ENCODE data around the gene MTF2.

MTF2 gene

GRCh38 chr1:93124556-93125355 lies 45.7 kb downstream of the MTF2 start:
- Histone ChIP-seq H3K27ac (no peak overlapping the region), H3K27me3 (no peaks in the 10 kb centered on the region), H3K4me3 (ENCODE audit: low read depth in 1 of 2, low read length in 1 of 2) (no peak overlapping the region), H3K36me3 (peaks cover 32% of the 10 kb centered on the region), H3K9me3 (no peaks in the 10 kb centered on the region), H3K4me1 (ENCODE audit: control insufficient read depth in 1 of 2, insufficient read depth in 1 of 2, low read depth in 1 of 2, low read length in 1 of 2) (no peaks in the 10 kb centered on the region)
- TF ChIP-seq CTCF (IDR thresholded peaks at IDR 0.05): no peak

- Histone ChIP-seq H3K27ac (no peak overlapping the region), H3K36me3 (peaks cover 37% of the 10 kb centered on the region), H3K4me3 (ENCODE audit: low read depth in 1 of 2, low read length in 1 of 2) (no peak overlapping the region), H3K9me3 (no peaks in the 10 kb centered on the region), H3K27me3 (no peaks in the 10 kb centered on the region), H3K4me1 (ENCODE audit: control insufficient read depth in 1 of 2, insufficient read depth in 1 of 2, low read depth in 1 of 2, low read length in 1 of 2) (no peaks in the 10 kb centered on the region)
- no peak for TF ChIP-seq CTCF (IDR thresholded peaks at IDR 0.05)
These were observed 50.5 kb downstream of the MTF2 start for GRCh38 chr1:93129507-93130099.

GRCh38 chr1:93132638-93133037 lies 53.6 kb downstream of the MTF2 start:
- peaks cover 58% of the 10 kb centered on the region for H3K36me3 ChIP-seq
- no peaks in the 10 kb centered on the region for H3K9me3 ChIP-seq
- H3K4me3 ChIP-seq (ENCODE audit: low read depth in 1 of 2, low read length in 1 of 2): no peak overlapping the region
- H3K27ac ChIP-seq: no peak overlapping the region
- no peak for TF ChIP-seq CTCF (IDR thresholded peaks at IDR 0.05)
- H3K4me1 ChIP-seq (ENCODE audit: control insufficient read depth in 1 of 2, insufficient read depth in 1 of 2, low read depth in 1 of 2, low read length in 1 of 2): no peaks in the 10 kb centered on the region
- H3K27me3 ChIP-seq: no peaks in the 10 kb centered on the region

- peaks cover 60% of the 10 kb centered on the region for H3K36me3 ChIP-seq
These were observed 57.4 kb downstream of the MTF2 start for GRCh38 chr1:93136445-93136844.

GRCh38 chr1:93137604-93138292 lies 58.7 kb downstream of the MTF2 start:
- Histone ChIP-seq H3K4me3 (ENCODE audit: low read depth in 1 of 2, low read length in 1 of 2) (no peak overlapping the region), H3K27me3 (no peaks in the 10 kb centered on the region), H3K27ac (no peak overlapping the region), H3K36me3 (peaks cover 60% of the 10 kb centered on the region), H3K9me3 (no peaks in the 10 kb centered on the region), H3K4me1 (ENCODE audit: control insufficient read depth in 1 of 2, insufficient read depth in 1 of 2, low read depth in 1 of 2, low read length in 1 of 2) (no peaks in the 10 kb centered on the region)
- TF ChIP-seq CTCF (IDR thresholded peaks at IDR 0.05): no peak

More at GRCh38 chr1:93136445-93136844, 57.4 kb downstream of the MTF2 start:
- no peak for TF ChIP-seq CTCF (IDR thresholded peaks at IDR 0.05)
- Histone ChIP-seq H3K27ac (no peak overlapping the region), H3K27me3 (no peaks in the 10 kb centered on the region), H3K4me3 (ENCODE audit: low read depth in 1 of 2, low read length in 1 of 2) (no peak overlapping the region), H3K9me3 (no peaks in the 10 kb centered on the region), H3K4me1 (ENCODE audit: control insufficient read depth in 1 of 2, insufficient read depth in 1 of 2, low read depth in 1 of 2, low read length in 1 of 2) (no peaks in the 10 kb centered on the region)

Measured in neutrophil (primary cell).